Left ventricle myocardium superior (tissue), 1 donor: ENCODE measurements around the gene LRRC7. TPM values are rescaled to one million over a fixed set of nuclear protein-coding genes. Genes with fewer than 3 reads are reported as not detected.
A peak's percentile ranks its signal among the peaks of the same experiment; 100 is the strongest.

Experiments used
- ATAC-seq: fragments of 200-7000 bp; cut with Tn5 transposase; one replicate; pipeline ENCODE4 v1.9.1; 2020; ENCODE audit warnings: mild to moderate bottlenecking, moderate library complexity
- DNase-seq: peaks from one replicate; pipeline ENCODE4 v3.0.0-alpha.2; 2020
- intact Hi-C: fragments of 100-400 bp; cut with micrococcal nuclease; formaldehyde crosslinking; loops from one replicate; pipeline ENCODE4 v1.11.0; 2022
- total RNA-seq: library from RNA; stranded (reverse); fragmentation: NEBNext Ultra II Directional; extraction: Animal tissue kit (Norgen Biotek cat#: 25700); gene quantifications from one replicate; pipeline ENCODE4 v1.2.1, GENCODE V29; 2021
- donor health status: DM: no; HTN: yes; CAD: no; lungs with severe emphysema.

LRRC7 gene
- total RNA-seq, 1 donor from 2014 or later, result 3.0 TPM

DNA sequence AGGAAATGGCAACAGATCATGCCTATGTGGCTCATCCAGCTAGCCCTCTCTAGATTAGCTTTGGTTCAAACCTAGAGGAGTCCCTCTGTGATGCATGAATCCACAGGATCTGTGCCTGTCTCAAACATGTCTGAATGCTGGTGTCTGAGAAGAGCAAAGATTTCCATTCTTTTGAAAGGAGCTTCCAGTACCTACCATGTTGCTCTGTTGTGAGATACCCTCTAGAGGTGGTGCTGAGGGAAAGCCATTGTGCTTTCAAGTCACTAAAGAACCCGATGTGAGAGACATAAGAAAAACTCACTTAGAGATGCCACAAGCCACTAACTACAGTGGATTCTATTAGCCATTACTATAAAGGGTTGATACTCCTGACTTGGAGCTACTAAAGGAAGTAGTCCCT lies 534.1 kb downstream of the LRRC7 start:
- intact Hi-C loops, result no loop called here
- DNase-seq (no peak), ATAC-seq (no peak)

DNA sequence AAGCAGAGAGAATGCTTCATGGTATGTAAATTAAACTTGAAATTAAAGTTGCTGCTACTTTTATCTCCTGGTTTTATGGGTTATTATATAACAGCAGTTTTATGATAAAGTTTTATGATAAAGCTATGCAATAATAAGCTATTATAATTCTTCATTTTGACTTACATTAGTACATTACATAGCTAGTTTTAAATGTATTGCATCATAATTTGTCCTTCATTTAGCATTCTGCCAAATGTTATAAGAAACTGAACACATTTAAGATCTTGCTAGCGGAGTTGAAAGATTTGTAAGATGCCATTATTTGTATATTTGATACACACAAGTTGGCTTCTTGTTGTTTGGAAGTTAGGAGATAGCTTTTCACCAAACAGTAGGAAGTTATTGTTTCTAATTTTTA lies 536.0 kb downstream of the LRRC7 start:
- no peak for DNase-seq
- no peak for ATAC-seq
- intact Hi-C loops, result no loop called here

DNA sequence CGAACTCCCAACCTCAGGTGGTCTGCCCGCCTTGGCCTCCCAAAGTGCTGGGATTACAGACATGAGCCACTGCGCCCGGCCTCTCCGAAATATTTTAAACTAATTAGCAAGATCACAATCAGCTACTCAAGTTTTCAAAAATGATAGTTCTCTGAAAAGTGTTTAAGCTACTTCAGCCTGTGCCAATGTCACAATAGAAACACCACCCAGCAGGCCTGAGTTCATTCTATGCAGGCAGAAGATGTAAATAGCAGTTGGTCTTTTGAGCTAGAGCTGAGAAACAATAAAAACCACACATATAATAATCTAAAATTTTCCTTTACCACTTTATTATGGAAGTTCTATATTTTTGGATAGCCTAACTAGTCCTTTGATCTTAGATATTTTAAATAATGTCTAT lies 541.5 kb downstream of the LRRC7 start:
- DNase-seq (no peak), ATAC-seq (no peak)
- intact Hi-C loops, result no loop called here

DNA sequence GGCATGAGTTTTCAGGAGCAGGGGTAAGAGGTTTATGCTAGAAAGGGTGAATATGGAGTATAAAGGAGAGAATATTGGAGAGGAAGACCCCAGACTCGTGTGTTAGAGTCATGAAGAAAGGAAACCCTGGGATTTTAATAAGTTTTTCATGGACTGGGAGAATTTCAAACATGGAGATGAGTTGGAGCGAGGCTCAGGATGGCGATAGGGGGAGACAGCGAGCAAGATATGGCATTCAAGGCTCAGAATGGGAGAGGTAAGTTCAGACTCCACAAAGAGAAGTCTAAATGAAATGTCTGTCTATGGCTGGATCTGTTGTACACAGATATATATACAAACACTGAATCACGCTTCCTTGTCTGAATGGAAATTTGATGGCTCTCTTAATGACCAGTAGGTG lies 545.1 kb downstream of the LRRC7 start:
- intact Hi-C loops, result no loop called here
- no peak for ATAC-seq
- no peak for DNase-seq

DNA sequence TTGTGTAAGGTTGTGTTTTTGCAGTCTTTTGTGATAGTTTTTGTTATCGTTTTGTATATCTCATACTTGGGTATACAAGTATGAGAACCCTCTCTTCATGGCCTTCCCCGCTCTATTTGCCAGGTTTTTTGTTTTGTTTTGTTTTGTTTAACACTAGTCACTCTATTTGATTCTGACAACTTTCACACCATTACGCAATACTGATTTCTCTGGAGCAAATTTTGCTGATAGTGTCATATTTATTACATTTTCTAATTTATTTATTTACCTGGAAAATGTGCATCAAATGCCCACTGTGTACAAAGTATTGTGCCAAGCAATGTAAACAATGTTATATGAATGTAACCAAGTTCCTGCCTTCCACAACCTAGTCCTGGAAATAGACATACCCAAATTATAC lies 547.6 kb downstream of the LRRC7 start:
- ATAC-seq (no peak), DNase-seq (no peak)
- intact Hi-C loops, result no loop called here

DNA sequence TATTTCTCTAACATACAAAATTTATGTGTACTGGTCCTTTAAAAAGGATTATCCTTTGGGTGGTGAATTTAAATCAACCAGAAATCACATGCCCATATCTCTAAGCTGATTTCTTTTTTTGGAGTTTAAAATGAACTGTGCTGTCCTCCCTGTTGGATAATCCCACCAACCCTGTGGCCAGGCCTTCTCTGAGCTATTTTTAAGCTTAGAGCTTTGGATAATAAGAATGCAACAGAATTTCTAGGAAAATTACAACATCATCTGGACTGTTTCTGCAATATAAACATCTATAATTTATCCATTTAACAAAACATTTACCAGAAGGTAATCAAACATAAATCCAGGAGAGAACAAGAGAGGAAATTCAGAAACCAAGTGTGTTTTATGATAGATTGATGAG lies 549.3 kb downstream of the LRRC7 start:
- no peak for ATAC-seq
- DNase-seq, result no peak
- intact Hi-C loops, result no loop called here

DNA sequence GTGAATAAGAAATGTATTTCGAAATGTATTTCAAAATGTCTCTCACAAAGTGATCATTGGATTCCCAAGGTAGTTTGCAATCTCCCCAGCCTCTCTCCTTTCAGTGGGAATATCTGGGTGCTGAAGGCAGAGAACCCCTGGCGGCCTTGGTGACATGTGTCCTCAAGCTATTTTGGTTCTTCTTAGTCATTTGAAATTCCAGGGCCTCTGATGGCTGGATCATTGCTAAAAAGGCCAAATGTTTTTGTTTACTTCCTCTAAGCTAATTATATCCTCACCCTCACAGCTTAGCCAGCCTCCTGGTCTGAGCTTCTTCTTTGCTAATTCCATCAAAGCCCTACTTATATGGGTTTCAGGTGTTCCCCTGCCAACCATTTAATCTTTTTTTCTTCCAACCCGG lies 566.4 kb downstream of the LRRC7 start:
- intact Hi-C loops, result loop anchor here (2.0 kb wide), 1 partner anchor 377 kb away; no protein-coding TSS in a partner anchor
- DNase-seq, result no peak
- ATAC-seq, result peak; percentile 82

DNA sequence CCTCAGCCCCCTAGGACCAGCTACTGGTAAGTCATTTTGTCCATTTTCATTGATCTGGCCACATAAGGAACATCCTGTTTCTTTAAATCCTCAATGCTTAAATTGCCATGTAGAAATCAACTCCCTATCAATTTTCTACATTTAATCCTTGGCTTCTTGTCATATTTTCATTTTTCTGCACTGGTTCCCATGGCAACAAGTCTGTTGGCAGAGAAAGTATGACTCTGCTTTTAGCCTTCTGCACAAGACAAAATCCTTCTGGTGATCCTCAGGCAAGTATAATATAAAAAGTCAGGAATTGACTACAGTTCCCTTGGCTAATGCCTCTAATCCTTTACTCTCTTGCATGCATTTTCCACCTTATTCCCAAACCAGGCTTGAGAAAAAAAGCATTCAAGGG lies 572.6 kb downstream of the LRRC7 start:
- peak; percentile 57 for ATAC-seq
- intact Hi-C loops, result no loop called here

DNA sequence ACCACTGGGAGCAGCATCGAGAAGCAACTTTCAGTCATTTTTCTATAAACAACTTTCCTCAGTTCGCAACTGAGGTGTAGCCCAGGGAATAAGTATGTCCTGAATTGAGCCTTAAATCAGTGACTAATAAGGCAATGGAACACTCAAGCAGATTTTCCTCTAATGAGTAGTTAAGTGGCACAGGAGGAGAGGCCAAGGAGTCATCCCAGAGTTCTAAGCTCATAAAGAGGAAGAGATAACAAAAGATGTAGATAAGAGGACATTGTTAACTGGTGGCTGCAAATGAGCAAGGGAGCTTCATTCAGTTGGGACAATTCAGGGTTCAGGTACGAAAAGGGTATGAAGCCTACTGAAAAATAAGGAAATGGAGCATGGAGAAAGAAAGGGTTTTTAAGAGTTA lies 573.2 kb downstream of the LRRC7 start:
- DNase-seq (no peak), ATAC-seq (no peak)
- intact Hi-C loops, result no loop called here

More for the DNA sequence above, 572.6 kb downstream of the LRRC7 start:
- DNase-seq, result no peak

DNA sequence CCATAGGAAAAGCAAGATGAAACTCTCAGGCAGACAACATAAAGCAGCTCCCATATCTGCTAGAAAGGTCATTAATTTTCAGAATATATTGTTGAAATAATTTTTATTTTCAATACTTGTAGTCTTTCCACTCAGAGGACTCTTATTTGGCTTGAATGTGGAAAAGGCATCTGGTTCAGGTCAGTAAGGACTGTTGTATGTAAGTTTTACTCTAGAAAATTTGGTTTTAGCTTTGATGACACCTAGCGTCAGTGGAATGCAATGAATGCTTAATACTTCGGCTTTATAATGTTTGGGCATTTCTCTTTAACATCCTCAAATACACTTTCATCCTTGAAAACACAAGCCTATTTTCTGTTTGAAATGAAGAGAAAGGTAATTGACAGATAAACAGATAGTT lies 574.4 kb downstream of the LRRC7 start:
- DNase-seq (no peak), ATAC-seq (peak; percentile 34)
- intact Hi-C loops, result no loop called here

DNA sequence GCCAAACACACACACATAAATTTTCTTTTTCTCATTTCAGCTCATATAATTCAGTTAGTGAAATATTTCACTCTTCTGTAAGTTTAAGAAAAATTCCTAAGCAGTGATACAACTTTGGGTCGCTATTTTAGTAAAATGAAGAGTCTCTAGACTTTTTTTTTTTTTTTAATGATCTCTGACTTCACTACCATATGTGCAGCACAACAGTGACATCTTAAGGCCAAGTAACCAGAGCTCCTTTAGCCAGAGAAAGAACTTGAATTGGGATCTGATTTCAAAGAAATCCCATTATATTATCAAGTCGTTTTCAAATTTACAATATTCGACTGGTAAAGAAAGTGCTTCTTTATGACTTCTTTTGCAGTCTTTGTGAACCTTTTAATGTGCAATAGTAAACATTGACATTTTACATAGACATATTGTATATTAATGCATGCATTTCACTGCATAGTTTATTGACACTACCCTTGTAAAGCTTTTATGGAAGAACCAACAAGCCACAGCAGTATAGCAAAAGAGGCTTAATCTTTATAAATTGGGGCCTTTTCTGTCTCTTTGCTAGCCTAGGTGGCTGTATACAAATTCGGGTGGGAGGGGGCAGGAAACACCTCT lies 575.4 kb downstream of the LRRC7 start:
- no peak for ATAC-seq
- intact Hi-C loops, result no loop called here
- DNase-seq, result no peak

DNA sequence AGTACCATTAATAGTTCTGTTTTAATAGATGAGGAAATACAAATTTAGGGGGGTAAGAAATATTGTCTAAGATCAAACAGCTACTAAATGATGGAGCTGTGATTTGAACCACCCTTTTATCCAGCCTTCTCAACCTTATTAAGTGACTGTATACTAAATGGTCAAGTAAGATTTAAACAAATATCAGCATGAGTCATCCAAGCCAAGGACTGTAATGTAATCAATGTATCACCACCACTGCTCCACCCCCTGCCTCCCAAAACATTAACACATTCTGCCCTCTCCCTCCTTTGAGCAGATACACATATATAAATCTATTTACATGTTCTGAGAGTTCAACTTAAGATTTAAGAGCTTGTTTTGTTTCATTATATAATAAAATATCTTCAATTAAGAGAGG lies 578.8 kb downstream of the LRRC7 start:
- DNase-seq (no peak), ATAC-seq (no peak)
- intact Hi-C loops, result no loop called here

DNA sequence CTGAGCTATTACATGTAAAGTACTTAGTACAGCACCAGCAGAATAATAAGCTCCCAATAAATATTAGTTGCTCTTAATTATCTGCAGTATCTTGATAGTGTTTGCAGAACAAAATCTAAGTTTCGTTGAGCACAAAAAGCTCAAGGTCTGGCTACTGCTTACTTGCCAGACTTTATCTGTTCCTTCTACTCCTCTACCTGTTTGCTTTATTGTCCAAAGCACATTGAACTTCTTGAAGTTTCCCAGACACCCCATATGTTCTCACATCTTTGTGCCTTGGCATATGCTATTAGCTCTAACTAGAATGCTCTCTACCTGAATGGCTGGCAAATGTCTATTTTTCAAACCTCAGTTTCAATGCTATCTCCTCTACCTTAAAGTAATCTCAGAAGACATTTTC lies 582.7 kb downstream of the LRRC7 start:
- no peak for DNase-seq
- intact Hi-C loops, result no loop called here
- no peak for ATAC-seq

DNA sequence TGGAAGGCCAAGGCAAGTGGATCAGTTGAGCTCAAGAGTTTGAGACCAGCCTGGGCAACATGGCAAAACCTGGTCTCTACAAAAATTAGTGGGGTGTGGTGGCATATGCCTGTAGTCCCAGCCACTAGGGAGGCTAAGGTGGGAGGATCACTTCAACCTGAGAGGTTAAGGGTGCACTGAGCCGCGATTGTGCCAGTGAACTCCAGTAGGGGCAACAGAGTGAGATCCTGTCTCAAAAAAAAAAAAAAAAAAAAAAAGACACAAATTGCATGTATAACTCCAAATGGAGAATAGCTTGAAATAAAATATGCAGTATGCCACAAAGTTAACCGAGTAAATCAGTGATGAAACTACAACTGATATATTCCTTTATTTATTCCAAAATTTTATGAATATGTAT lies 586.0 kb downstream of the LRRC7 start:
- DNase-seq (no peak), ATAC-seq (no peak)
- intact Hi-C loops, result no loop called here

DNA sequence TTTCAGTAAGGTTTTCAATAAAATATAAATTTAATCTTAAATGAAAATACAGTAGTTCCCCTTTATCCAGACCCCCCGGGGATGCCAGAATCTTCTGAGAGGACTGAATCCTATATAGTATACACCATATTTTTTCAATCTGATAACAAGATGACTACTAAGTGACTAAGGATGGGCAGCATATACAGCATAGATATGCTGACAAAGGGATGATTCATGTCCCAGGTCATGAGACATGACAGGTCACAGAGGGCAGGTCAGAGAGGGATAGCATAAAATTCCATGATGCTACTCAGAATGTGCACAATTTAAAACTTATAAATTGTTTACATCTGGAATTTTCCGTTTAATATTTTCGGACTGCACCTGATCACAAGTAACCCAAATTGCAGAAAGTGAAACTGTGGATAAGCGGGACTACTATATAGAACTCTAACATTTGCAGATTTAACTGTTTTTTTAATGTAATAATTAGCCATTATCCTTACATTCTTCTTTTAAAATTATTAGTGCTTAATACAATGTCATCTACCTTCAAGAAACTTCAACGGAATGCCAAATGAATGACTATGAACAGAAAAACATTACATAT lies 588.9 kb downstream of the LRRC7 start:
- ATAC-seq (no peak), DNase-seq (no peak)
- intact Hi-C loops, result no loop called here

DNA sequence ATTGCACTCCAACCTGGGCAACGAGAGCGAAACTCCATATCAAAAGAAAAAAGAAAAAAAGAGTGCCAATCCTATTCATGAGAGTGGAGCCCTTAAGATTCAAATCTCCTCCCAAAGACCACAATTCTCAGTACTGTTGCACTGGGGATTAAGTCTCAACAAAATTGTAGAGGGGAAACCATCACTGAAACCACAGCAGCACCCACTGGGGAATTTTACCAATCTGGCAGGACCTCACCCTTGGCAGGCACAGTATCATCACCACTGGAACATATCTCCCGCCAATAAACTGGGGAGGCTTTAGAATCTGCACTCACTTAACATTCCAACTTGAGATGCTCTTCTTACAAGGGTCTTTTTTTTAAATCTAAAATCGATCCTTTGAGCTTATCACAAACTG lies 596.6 kb downstream of the LRRC7 start:
- intact Hi-C loops, result no loop called here
- DNase-seq, result no peak
- no peak for ATAC-seq

DNA sequence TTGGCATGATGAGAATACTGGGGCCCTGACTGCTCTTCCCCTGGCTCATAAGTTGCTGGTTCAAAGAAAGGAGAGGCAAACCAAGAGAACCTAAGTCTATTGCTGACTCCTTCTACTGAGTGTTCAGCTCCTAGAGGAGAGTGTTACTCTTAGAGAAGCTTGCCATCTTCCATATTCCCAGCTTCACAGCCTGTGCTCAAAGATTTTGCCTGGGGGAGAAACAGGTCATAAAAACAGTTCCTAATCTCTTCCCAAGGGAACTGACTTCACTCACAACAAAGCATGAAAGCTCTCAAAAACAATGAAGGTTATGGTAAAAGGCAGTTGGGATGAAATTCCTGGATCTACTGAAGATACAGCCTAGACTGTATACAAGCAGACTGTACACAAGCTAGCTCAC lies 600.6 kb downstream of the LRRC7 start:
- ATAC-seq, result no peak
- intact Hi-C loops, result no loop called here
- DNase-seq, result no peak

DNA sequence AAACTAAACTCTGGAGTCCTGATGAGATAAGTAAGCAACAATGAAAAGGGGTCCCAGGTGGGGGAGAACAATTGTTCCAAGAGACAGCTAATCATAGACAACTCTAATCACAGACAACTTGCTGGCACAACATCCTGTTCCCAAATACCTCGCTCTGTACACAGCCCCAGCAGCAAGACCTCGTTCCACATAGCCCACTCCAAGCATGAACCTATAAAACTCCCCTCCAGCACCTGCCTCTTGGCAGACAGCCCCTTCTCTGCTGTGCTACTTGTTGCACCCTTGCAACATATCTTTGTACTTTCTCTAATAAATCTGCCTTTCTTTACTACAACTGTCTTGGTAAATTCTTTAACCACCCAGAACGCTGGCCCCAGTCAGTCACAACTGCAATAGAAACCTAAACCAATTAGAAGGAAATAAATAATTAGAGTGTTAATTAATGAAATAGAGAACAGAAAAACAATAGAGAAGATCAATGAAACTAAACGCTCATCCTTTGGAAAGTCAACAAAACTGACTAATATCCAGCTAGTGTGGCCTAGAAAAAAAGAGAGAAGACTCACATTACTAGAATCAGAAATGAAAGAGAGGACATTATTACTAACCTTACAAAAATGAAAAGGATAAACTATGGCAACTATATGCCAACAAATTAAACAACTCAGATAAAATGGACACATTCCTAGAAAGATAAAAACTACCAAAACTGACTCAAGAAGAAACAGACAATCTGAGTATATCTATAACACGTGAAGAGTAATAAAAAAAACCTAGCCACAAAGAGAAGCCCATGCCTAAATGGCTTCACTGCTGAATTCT lies 601.5 kb downstream of the LRRC7 start:
- no peak for DNase-seq
- peak; percentile 71 for ATAC-seq
- intact Hi-C loops, result no loop called here

DNA sequence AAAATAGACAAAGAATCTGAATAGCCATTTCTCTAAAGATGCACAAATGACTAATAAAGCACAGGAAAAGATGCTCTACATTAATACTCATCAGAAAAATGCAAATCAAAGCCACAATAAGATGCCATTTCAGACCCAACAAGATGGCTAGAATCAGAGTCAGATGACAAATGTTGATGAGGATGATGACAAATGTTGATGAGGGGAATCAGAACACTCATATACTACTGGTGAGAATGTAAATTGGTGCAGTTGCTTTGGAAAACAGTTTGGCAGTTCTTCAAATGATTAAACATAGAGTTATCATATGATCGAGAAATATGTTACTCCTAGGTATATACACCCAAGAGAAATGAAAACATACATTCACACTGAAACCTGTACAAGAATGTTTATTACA lies 603.8 kb downstream of the LRRC7 start:
- no peak for ATAC-seq
- no peak for DNase-seq
- intact Hi-C loops, result no loop called here
